Activated CD8-positive, alpha-beta memory T cell treated with anti-CD3 and anti-CD28 coated beads for 1 hour (primary cell): ENCODE results near the gene C6orf58.

Experiments
- DNase-seq, 2 donors: peaks; one replicate each; pipeline ENCODE4 v3.0.0-alpha.2; 2020; ENCODE audit warnings: low read depth in 1 of 2; ENCODE audit errors: extremely low read depth in 1 of 2

Gene C6orf58

GRCh38 chr6:127576874-127577273, at the start of gene C6orf58:
Gene C6orf58 (plus strand): TSS chr6:127577174. CDS start chr6:127577186, 12 bp downstream.
- no peak for DNase-seq

- no peak for DNase-seq
These were observed 44.0 kb upstream of the C6orf58 start for GRCh38 chr6:127533011-127533410.

- no peak for DNase-seq
These were observed 43.2 kb upstream of the C6orf58 start for GRCh38 chr6:127533736-127534135.

- DNase-seq = no peak
These were observed 38.2 kb upstream of the C6orf58 start for GRCh38 chr6:127538750-127539264.

- DNase-seq = no peak
These were observed 37.7 kb upstream of the C6orf58 start for GRCh38 chr6:127539272-127539671.

- DNase-seq = no peak
These were observed 29.8 kb upstream of the C6orf58 start for GRCh38 chr6:127547215-127547614.

- DNase-seq = no peak
These were observed 28.9 kb upstream of the C6orf58 start for GRCh38 chr6:127547904-127548649.

- no peak for DNase-seq
These were observed 26.6 kb upstream of the C6orf58 start for GRCh38 chr6:127550403-127550802.

GRCh38 chr6:127554435-127555006, 22.5 kb upstream of the C6orf58 start:
- DNase-seq = no peak

- DNase-seq = no peak
These were observed 15.3 kb upstream of the C6orf58 start for GRCh38 chr6:127561660-127562059.

- no peak for DNase-seq
These were observed 12.2 kb upstream of the C6orf58 start for GRCh38 chr6:127564761-127565160.

- DNase-seq = no peak
These were observed 10.9 kb upstream of the C6orf58 start for GRCh38 chr6:127566119-127566518.

GRCh38 chr6:127566651-127567050, 10.3 kb upstream of the C6orf58 start:
- no peak for DNase-seq

GRCh38 chr6:127567476-127567875, 9.5 kb upstream of the C6orf58 start:
- DNase-seq = no peak

GRCh38 chr6:127570739-127571389, 6.1 kb upstream of the C6orf58 start:
- DNase-seq = no peak

GRCh38 chr6:127578900-127579299, 1.9 kb downstream of the C6orf58 start:
- DNase-seq = no peak

- DNase-seq = no peak
These were observed 4.6 kb downstream of the C6orf58 start for GRCh38 chr6:127581576-127581975.

- DNase-seq = no peak
These were observed 5.9 kb downstream of the C6orf58 start for GRCh38 chr6:127582777-127583462.

- DNase-seq = no peak
These were observed 8.1 kb downstream of the C6orf58 start for GRCh38 chr6:127585123-127585522.

- DNase-seq = no peak
These were observed 9.4 kb downstream of the C6orf58 start for GRCh38 chr6:127586372-127586771.

- no peak for DNase-seq
These were observed 10.9 kb downstream of the C6orf58 start for GRCh38 chr6:127587875-127588274.
